K562 (cell line): ENCODE measurements around the gene CLCNKA. TPM values are rescaled to one million over a fixed set of nuclear protein-coding genes. Genes with fewer than 3 reads are reported as not detected.

Experiments
- ARNT ChIP-seq, 2 experiments: fragments of 450-650 bp; IDR thresholded peaks; 2 replicates each; pipeline ENCODE4 v1.6.1; 2016; ENCODE audit warnings: mild to moderate bottlenecking in 1 of 2
- CUX1 ChIP-seq: fragments of 200-800 bp; sonication (Bioruptor generic); IDR thresholded peaks from 2 replicates; pipeline ENCODE4 v1.6.1; 2016; ENCODE audit warnings: missing genetic modification characterization, missing compliant biosample characterization
- EP300 ChIP-seq: IDR thresholded peaks from 2 replicates; pipeline ENCODE4 v1.6.1; 2012; ENCODE audit warnings: low read length, improper control_type of control experiment
- MECOM ChIP-seq: fragments of 250-450 bp; sonication (Bioruptor Pico); IDR thresholded peaks from 2 replicates; pipeline ENCODE4 v1.8.0; 2022; ENCODE audit warnings: inconsistent platforms
- PRPF4 ChIP-seq: fragments of 200-400 bp; formaldehyde crosslinking; IDR thresholded peaks from one replicate; pipeline ENCODE4 v1.6.1; 2017; ENCODE audit warnings: low read length, low read depth, mild to moderate bottlenecking; ENCODE audit not compliant: insufficient read depth, poor library complexity, severe bottlenecking
- RAD21 ChIP-seq, 2 experiments: fragments of 250-450 bp in 1 of 2; fragments of 450-650 bp in 1 of 2; sonication (Bioruptor Pico) in 1 of 2; formaldehyde crosslinking in 1 of 2; IDR thresholded peaks in 1 of 2; conservative IDR thresholded peaks in 1 of 2; 2 replicates each; pipeline versions ENCODE4 v1.4.0 to v1.8.0; 2020 to 2022; ENCODE audit warnings: mild to moderate bottlenecking in 2 of 2, moderate library complexity in 1 of 2
- REST ChIP-seq, 2 experiments: fragments of 450-650 bp; formaldehyde crosslinking in 1 of 2; IDR thresholded peaks; 2 replicates each; pipeline versions ENCODE4 v1.4.0 to v1.6.1; 2014 to 2020; ENCODE audit warnings: mild to moderate bottlenecking in 2 of 2, borderline replicate concordance in 1 of 2, low read depth in 1 of 2
- RNF2 ChIP-seq: sonication (generic); IDR thresholded peaks from 2 replicates; pipeline ENCODE4 v1.6.1; 2016
- RNF219 ChIP-seq: fragments of 250-450 bp; sonication (Bioruptor Pico); IDR thresholded peaks from 2 replicates; pipeline ENCODE4 v1.5.0; 2022; ENCODE audit warnings: mild to moderate bottlenecking
- ZNF316 ChIP-seq: fragments of 450-650 bp; IDR thresholded peaks from 2 replicates; pipeline ENCODE4 v1.6.1; 2016
- ZNF324 ChIP-seq: fragments of 250-450 bp; sonication (Bioruptor Pico); IDR thresholded peaks from 2 replicates; pipeline ENCODE4 v1.4.0; 2020; ENCODE audit warnings: mild to moderate bottlenecking
- ZNF408 ChIP-seq: fragments of 250-450 bp; sonication (Bioruptor Pico); IDR thresholded peaks from 2 replicates; pipeline ENCODE4 v1.4.0; 2020; ENCODE audit warnings: low read depth, mild to moderate bottlenecking, moderate library complexity
- polyA plus RNA-seq, 8 experiments: library from polyadenylated mRNA; depleted of rRNA in 4 of 8; stranded (reverse) in 5 of 8; unstranded in 3 of 8; fragments of >200 nt; fragmentation: Nextera tagmentation in 2 of 8; fragmentation: Illumina TruSeq in 1 of 8; extraction: Ambion mirVana in 2 of 8; extraction: Trizol in 1 of 8; gene quantifications; 2 replicates each; pipeline versions ENCODE4 v1.2.1 to v1.2.3, GENCODE V29; 2011 to 2014; ENCODE audit warnings: inconsistent platforms in 1 of 8, missing spikeins in 1 of 8
- total RNA-seq, 7 experiments: library from RNA; depleted of rRNA in 6 of 7; stranded (reverse); fragments of >200 nt in 6 of 7; fragmentation: Illumina TruSeq in 2 of 7; extraction: Trizol in 2 of 7; gene quantifications; 2 replicates each; pipeline versions ENCODE4 v1.2.1 to v1.2.3, GENCODE V29; 2011 to 2021; ENCODE audit warnings: low replicate concordance in 1 of 7

Gene CLCNKA
- total and polyA plus RNA-seq, 9 of the 15 experiments (the other 6 are each of a cell fraction or from before 2014, with no cell fraction given), result 0.03 to 0.37 (median 0.10) TPM; not detected in 3

GRCh38 chr1:16032388-16033102, 10.7 kb downstream of the CLCNKA start (continued):
- TF ChIP-seq PRPF4, result no peak
- no peak for TF ChIP-seq MECOM (CRISPR knock-in tag)
- no peak for TF ChIP-seq ZNF324 (CRISPR knock-in tag)
- peak; percentile 96 for TF ChIP-seq REST (IDR thresholded peaks at IDR 0.05; ENCODE audit: borderline replicate concordance)
- TF ChIP-seq REST (CRISPR knock-in tag; IDR thresholded peaks at IDR 0.05; ENCODE audit: low read depth), result no peak
- no peak for TF ChIP-seq ZNF408 (CRISPR knock-in tag)
- peak; percentile 47; the same call in 1 of the 2 replicates for TF ChIP-seq EP300
- no peak for TF ChIP-seq CUX1 (CRISPR knock-in tag)
- TF ChIP-seq RNF219 (CRISPR knock-in tag), result no peak
- TF ChIP-seq RNF2, result no peak
- TF ChIP-seq ZNF316, result no peak
- peak; percentile 99 to 100 for TF ChIP-seq RAD21 (CRISPR knock-in tag; conservative IDR thresholded peaks at IDR 0.05 in 1 of 2, IDR thresholded peaks at IDR 0.05 in 1 of 2)
- no peak for TF ChIP-seq ARNT (IDR thresholded peaks at IDR 0.05)
